DOHH2 (cell line): ENCODE data around the gene TMEM52.
A peak's percentile ranks its signal among the peaks of the same experiment; 100 is the strongest.

ENCODE experiments used
- H3F3A ChIP-seq: fragments of 200-600 bp; sonication (generic), shearing (Covaris generic); 2 replicates; pipeline ENCODE4 v1.6.0; 2016; ENCODE audit warnings: antibody characterized with exemption, mild to moderate bottlenecking; ENCODE audit not compliant: control insufficient read depth, insufficient read depth
- H3K27ac ChIP-seq: fragments of 200-600 bp; sonication (generic); 2 replicates; pipeline ENCODE4 v1.5.1; 2014; ENCODE audit warnings: low read depth, mild to moderate bottlenecking, low read length, moderate library complexity
- H3K27me3 ChIP-seq: fragments of 200-600 bp; sonication (generic); 2 replicates; pipeline ENCODE4 v1.6.1; 2014; ENCODE audit warnings: mild to moderate bottlenecking, low read length, mixed read lengths; ENCODE audit not compliant: control insufficient read depth
- H3K36me3 ChIP-seq: fragments of 200-600 bp; sonication (generic); 2 replicates; pipeline ENCODE4 v1.6.1; 2014; ENCODE audit warnings: mild to moderate bottlenecking, low read length, moderate library complexity, mixed read lengths; ENCODE audit not compliant: control insufficient read depth
- H3K4me1 ChIP-seq: fragments of 200-600 bp; sonication (generic); 2 replicates; pipeline ENCODE4 v1.6.1; 2014; ENCODE audit warnings: mild to moderate bottlenecking, low read length, mixed read lengths; ENCODE audit not compliant: control insufficient read depth
- H3K4me2 ChIP-seq: fragments of 200-600 bp; sonication (generic); 2 replicates; pipeline ENCODE4 v1.6.0; 2014; ENCODE audit warnings: mild to moderate bottlenecking, low read length, moderate library complexity
- H3K4me3 ChIP-seq: fragments of 200-600 bp; sonication (generic); 2 replicates; pipeline ENCODE4 v1.5.1; 2014; ENCODE audit warnings: mild to moderate bottlenecking, low read length, mixed read lengths
- H3K79me2 ChIP-seq: fragments of 200-600 bp; sonication (generic); 2 replicates; pipeline ENCODE4 v1.6.1; 2014; ENCODE audit warnings: mild to moderate bottlenecking, low read length, mixed read lengths; ENCODE audit not compliant: control insufficient read depth
- H3K9me2 ChIP-seq: fragments of 200-600 bp; sonication (generic); replicated peaks from 2 replicates; pipeline ENCODE4 v1.6.1; 2014; ENCODE audit warnings: mild to moderate bottlenecking, low read length, mixed read lengths; ENCODE audit not compliant: control insufficient read depth
- H3K9me3 ChIP-seq: fragments of 200-600 bp; sonication (generic); 2 replicates; pipeline ENCODE4 v1.6.1; 2014; ENCODE audit warnings: antibody characterized with exemption, low read length, mixed read lengths; ENCODE audit not compliant: control insufficient read depth, insufficient read depth
- H4K20me1 ChIP-seq: fragments of 200-600 bp; sonication (generic); 2 replicates; pipeline ENCODE4 v1.6.0; 2014; ENCODE audit warnings: low read depth, mild to moderate bottlenecking, antibody characterized with exemption, low read length, moderate library complexity; ENCODE audit not compliant: control insufficient read depth, insufficient read depth
- EZH2phosphoT487 ChIP-seq: fragments of 200-600 bp; sonication (generic); IDR thresholded peaks from 2 replicates; pipeline ENCODE4 v1.6.1; 2017; ENCODE audit warnings: borderline replicate concordance, mild to moderate bottlenecking, antibody characterized with exemption, low read length, moderate library complexity, mixed read lengths
- TF ChIP-seq, protein P1 (sequence below): fragments of 200-600 bp; sonication (generic); IDR thresholded peaks from one replicate; pipeline ENCODE4 v1.5.1; 2014; ENCODE audit warnings: antibody characterized with exemption, mild to moderate bottlenecking, low read depth, low read length; ENCODE audit not compliant: poor library complexity, severe bottlenecking

The TMEM52 gene

DNA sequence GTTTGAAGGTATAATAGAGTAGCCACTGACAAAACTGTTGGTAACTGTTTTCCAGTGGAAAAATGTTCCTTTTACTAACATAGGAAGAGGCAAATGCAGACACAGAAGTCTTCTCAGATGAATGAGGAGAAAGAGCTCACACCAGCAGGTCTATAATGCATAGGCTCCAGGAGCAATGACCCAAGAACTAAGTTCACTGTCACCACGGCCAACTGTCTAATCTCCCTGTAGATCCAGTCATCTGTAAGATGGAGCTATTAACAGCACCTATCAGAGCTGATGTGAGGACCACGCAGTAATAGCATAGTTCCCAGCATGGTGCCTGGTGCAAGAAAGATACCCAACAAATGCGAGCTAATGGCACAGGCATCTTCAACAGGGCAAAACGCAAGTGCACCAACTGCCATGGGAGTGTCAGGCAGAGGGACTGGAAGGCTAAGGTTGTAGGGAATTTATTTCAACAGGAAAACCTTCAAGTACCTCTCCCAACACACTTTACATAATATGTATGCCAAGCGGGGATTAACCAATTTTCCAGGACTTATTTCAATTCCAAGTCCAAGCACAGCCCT lies 41.1 kb downstream of the TMEM52 start:
- TF ChIP-seq EZH2phosphoT487: no peak
- TF ChIP-seq, protein P1, sequence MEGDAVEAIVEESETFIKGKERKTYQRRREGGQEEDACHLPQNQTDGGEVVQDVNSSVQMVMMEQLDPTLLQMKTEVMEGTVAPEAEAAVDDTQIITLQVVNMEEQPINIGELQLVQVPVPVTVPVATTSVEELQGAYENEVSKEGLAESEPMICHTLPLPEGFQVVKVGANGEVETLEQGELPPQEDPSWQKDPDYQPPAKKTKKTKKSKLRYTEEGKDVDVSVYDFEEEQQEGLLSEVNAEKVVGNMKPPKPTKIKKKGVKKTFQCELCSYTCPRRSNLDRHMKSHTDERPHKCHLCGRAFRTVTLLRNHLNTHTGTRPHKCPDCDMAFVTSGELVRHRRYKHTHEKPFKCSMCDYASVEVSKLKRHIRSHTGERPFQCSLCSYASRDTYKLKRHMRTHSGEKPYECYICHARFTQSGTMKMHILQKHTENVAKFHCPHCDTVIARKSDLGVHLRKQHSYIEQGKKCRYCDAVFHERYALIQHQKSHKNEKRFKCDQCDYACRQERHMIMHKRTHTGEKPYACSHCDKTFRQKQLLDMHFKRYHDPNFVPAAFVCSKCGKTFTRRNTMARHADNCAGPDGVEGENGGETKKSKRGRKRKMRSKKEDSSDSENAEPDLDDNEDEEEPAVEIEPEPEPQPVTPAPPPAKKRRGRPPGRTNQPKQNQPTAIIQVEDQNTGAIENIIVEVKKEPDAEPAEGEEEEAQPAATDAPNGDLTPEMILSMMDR: no peak
- Histone ChIP-seq H4K20me1 (peaks cover 61% of the 10 kb centered on the region), H3K4me1 (peaks cover 64% of the 10 kb centered on the region), H3K79me2 (peaks cover 100% of the 10 kb centered on the region), H3K9me2 (no peaks in the 10 kb centered on the region), H3K36me3 (peaks cover 77% of the 10 kb centered on the region), H3K27ac (no peak overlapping the region), H3K4me3 (no peak overlapping the region), H3K9me3 (no peaks in the 10 kb centered on the region), H3K27me3 (no peaks in the 10 kb centered on the region), H3K4me2 (peak overlapping the region; percentile 18; the same call in 1 of the 2 replicates), H3F3A (0 out of 2 replicates have a peak, but pooled peaks cover 6% of the 10 kb centered on the region)

DNA sequence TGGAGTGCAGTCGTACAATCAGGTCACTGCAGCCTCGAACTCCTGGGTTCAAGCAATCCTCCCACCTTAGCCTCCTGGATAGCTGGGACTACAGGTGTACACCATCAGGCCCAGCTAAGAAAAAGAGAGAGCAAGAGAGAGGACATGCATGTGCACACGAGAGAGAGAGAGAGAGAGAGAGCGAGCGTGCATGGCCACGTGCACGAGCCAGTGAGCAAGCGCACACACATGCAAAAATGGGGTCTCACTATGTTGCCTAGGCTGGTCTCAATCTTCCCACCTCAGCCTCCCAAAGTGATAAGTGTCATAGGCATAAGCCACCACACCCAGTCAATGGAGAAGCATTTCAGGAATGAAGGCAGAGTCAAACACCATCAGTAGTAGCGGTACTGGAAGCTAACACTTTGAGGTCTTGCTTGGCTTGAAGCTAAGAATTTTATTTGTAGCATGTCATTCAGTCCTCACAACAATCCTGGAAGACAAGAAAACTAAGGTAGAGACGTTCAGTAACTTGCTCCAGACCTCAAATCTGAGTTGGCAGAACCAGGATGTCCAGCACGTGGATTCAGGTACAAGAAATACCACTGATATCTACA lies 42.6 kb downstream of the TMEM52 start:
- 0 out of 2 replicates have a peak overlapping the region, but pooled peaks have one; percentile 9 for H3K4me2 ChIP-seq
- TF ChIP-seq, protein P1: no peak
- H4K20me1 ChIP-seq: peaks cover 57% of the 10 kb centered on the region
- H3K9me2 ChIP-seq: no peaks in the 10 kb centered on the region
- no peak overlapping the region for H3K4me3 ChIP-seq
- no peaks in the 10 kb centered on the region for H3K9me3 ChIP-seq
- H3K27ac ChIP-seq: no peak overlapping the region
- peaks cover 76% of the 10 kb centered on the region for H3K4me1 ChIP-seq
- peaks cover 10% of the 10 kb centered on the region for H3F3A ChIP-seq
- peaks cover 100% of the 10 kb centered on the region for H3K79me2 ChIP-seq
- no peaks in the 10 kb centered on the region for H3K27me3 ChIP-seq
- peaks cover 82% of the 10 kb centered on the region for H3K36me3 ChIP-seq

DNA sequence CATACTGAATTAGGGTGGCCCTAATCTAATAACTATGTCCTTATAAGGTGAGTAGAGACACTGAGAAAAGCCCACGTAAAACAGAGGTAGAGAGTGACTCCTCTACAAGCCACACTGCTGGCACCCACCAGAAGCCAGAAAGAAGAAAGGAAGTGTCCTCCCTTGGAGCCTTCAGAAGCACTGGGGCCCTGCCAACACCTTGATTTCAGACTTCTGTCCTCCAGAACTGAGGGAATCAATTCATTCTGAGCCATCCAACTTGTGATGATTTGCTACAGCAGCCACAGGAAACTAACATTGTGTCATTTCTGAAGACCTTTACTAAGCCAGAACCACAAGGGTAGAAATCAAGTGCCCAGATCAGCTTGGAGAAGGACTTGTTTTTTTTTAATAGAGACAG lies 43.1 kb downstream of the TMEM52 start:
- Histone ChIP-seq H3K36me3 (peaks cover 84% of the 10 kb centered on the region), H3K27me3 (no peaks in the 10 kb centered on the region), H4K20me1 (peaks cover 57% of the 10 kb centered on the region), H3K79me2 (peaks cover 100% of the 10 kb centered on the region), H3F3A (peaks cover 11% of the 10 kb centered on the region), H3K9me2 (no peaks in the 10 kb centered on the region), H3K4me3 (no peak overlapping the region), H3K27ac (no peak overlapping the region), H3K4me2 (0 out of 2 replicates have a peak overlapping the region, but pooled peaks have one; percentile 6), H3K9me3 (no peaks in the 10 kb centered on the region), H3K4me1 (peaks cover 78% of the 10 kb centered on the region)
- TF ChIP-seq EZH2phosphoT487: no peak
- TF ChIP-seq, protein P1: no peak
